ENCODE data around the gene EPHX1. TPM values are rescaled to one million over a fixed set of nuclear protein-coding genes. Genes with fewer than 3 reads are reported as not detected.

The EPHX1 gene
- total and polyA plus RNA-seq, 10 of the 15 experiments (the other 5 are each of a cell fraction or from before 2014, with no cell fraction given): 0.33 to 2.9 (median 0.78) TPM; not detected in 2

GRCh38 chr1:225888289-225888897 lies 78.5 kb downstream of the EPHX1 start (continued):
- TF ChIP-seq SUZ12 (IDR thresholded peaks at IDR 0.05; ENCODE audit: unreplicated experiment): no peak
- TF ChIP-seq TAF1 (IDR thresholded peaks at IDR 0.05; ENCODE audit: borderline replicate concordance, low read depth, low read length): no peak
- no peak for TF ChIP-seq CHD4 (IDR thresholded peaks at IDR 0.05)
- TF ChIP-seq ZBED1 (IDR thresholded peaks at IDR 0.05; ENCODE audit: borderline replicate concordance): no peak
- TF ChIP-seq HDAC2 (IDR thresholded peaks at IDR 0.05): no peak
- no peak for TF ChIP-seq ZNF24 (IDR thresholded peaks at IDR 0.05)
- TF ChIP-seq WRNIP1 (IDR thresholded peaks at IDR 0.05; ENCODE audit: borderline replicate concordance, low read depth, low read length): no peak
- no peak for TF ChIP-seq HSF1 (IDR thresholded peaks at IDR 0.05; ENCODE audit: low read depth, low read length)
- no peak for TF ChIP-seq MXI1 (IDR thresholded peaks at IDR 0.05; ENCODE audit: low read depth, low read length)
- no peak for TF ChIP-seq PAX8 (IDR thresholded peaks at IDR 0.05)
- TF ChIP-seq CEBPB (IDR thresholded peaks at IDR 0.05; ENCODE audit: borderline replicate concordance in 1 of 2, low read depth in 2 of 2, low read length in 2 of 2): no peak

- H3K27me3 ChIP-seq (replicated peaks in 1 of 2; ENCODE audit: control insufficient read depth in 2 of 2, insufficient read depth in 2 of 2, low read length in 1 of 2): no peaks in the 10 kb centered on the region
- no peak within 1 kb of the TSS for H3K4me2 ChIP-seq (ENCODE audit: control insufficient read depth, insufficient read depth)
- no peak within 1 kb of the TSS for H3K4me3 ChIP-seq
- ChIA-PET RAD21 (ENCODE audit: unreplicated experiment) (interaction anchor here (1.0 kb wide), 1 partner anchor 112 kb away, joined by 3 read pairs; the partner anchor contains the start of gene SRP9), POLR2A (interaction anchor here (1.2 kb wide), 1 partner anchor 10 kb away, joined by 3 read pairs; no protein-coding TSS in a partner anchor), CTCF (no interaction called here), SMC1A (ENCODE audit: uncharacterized antibody, unreplicated experiment) (interaction anchor here (1.0 kb wide), 1 partner anchor 8 kb away, joined by 3 read pairs; no protein-coding TSS in a partner anchor)
- H3K36me3 ChIP-seq (ENCODE audit: control insufficient read depth in 2 of 2, insufficient read depth in 2 of 2, low read length in 1 of 2): no peaks in the 10 kb centered on the region
- no peak within 1 kb of the TSS for H3K9ac ChIP-seq (ENCODE audit: control insufficient read depth, insufficient read depth, low read length)
- no peaks in the 10 kb centered on the region for H4K20me1 ChIP-seq (ENCODE audit: control insufficient read depth, insufficient read depth)
- 51% methylated on average over 11 of the region's 11 CpGs for WGBS (ENCODE audit: insufficient coverage, insufficient replicate concordance, low lambda C conversion rate, missing lambda C conversion rate)
- intact Hi-C loops (cut with micrococcal nuclease; ENCODE audit: unreplicated experiment): no loop called here
- no peak within 1 kb of the TSS for H3K27ac ChIP-seq (ENCODE audit: control insufficient read depth, insufficient read depth)
- H3K9me3 ChIP-seq (replicated peaks; ENCODE audit: control insufficient read depth, insufficient read depth, low read length): no peaks in the 10 kb centered on the region
- FAIRE-seq (no peak), DNase-seq (ENCODE audit: low read depth, low spot score) (no peak), ATAC-seq (peak; percentile 26; the same call in 2 of the 3 replicates)
- H3K4me1 ChIP-seq (ENCODE audit: control insufficient read depth, insufficient read depth, low read length): no peaks in the 10 kb centered on the region
- H3K79me2 ChIP-seq (ENCODE audit: control insufficient read depth, insufficient read depth, low read length): no peaks in the 10 kb centered on the region
- in situ Hi-C loops (cut with MboI): no loop called here
- no TSS peak for BruUV-seq (replicated peaks)
- no peak within 1 kb of the TSS for H2AFZ ChIP-seq (ENCODE audit: control insufficient read depth, low read depth, low read length)
- TF ChIP-seq BHLHE40 (IDR thresholded peaks at IDR 0.05; ENCODE audit: borderline replicate concordance in 1 of 2, low read depth in 2 of 2, low read length in 1 of 2) (no peak), RAD21 (IDR thresholded peaks at IDR 0.05; ENCODE audit: insufficient read depth, low read depth, low read length) (no peak), CTCF (IDR thresholded peaks at IDR 0.05 in 2 of 3, conservative IDR thresholded peaks at IDR 0.05 in 1 of 3; ENCODE audit: control insufficient read depth in 2 of 3, extremely low read depth in 1 of 3, insufficient read depth in 1 of 3, low read depth in 3 of 3, low read length in 3 of 3) (no peak), MTA2 (IDR thresholded peaks at IDR 0.05; ENCODE audit: low read depth) (no peak)
These were observed 79.1 kb downstream of the EPHX1 start, which contains the start of gene LEFTY1 for GRCh38 chr1:225888898-225889601. TSS of gene LEFTY1 (minus strand) at chr1:225889146. CDS start at chr1:225889066, 80 bp downstream.
